Measurements from ENCODE around the gene HMGN1. TPM values are rescaled to one million over a fixed set of nuclear protein-coding genes. Genes with fewer than 3 reads are reported as not detected.

Gene HMGN1, protein sequence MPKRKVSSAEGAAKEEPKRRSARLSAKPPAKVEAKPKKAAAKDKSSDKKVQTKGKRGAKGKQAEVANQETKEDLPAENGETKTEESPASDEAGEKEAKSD
- total RNA-seq: 100 to 1,000 TPM in 1 of 2 donors, 10 to 100 TPM in 1; 77.8 to 111 TPM
- polyA plus RNA-seq: 10 to 100 TPM; 66.6 to 86.0 TPM
- long read RNA-seq, donor 1, transcript HMGN1-204 (6 exons, 1,383 nt): major isoform, 132 of 149 reads
- long read RNA-seq, donor 1, partial matches to known transcripts: 3 of 149 reads
- long read RNA-seq, donor 1, other reads (novel, unspliced or antisense): 6 of 149 reads
- long read RNA-seq, donor 2, transcript HMGN1-204 (6 exons, 1,383 nt): major isoform, 41 of 65 reads
- long read RNA-seq, donor 2, partial matches to known transcripts: 8 of 65 reads
- long read RNA-seq, donor 2, other reads (novel, unspliced or antisense): 12 of 65 reads

DNA sequence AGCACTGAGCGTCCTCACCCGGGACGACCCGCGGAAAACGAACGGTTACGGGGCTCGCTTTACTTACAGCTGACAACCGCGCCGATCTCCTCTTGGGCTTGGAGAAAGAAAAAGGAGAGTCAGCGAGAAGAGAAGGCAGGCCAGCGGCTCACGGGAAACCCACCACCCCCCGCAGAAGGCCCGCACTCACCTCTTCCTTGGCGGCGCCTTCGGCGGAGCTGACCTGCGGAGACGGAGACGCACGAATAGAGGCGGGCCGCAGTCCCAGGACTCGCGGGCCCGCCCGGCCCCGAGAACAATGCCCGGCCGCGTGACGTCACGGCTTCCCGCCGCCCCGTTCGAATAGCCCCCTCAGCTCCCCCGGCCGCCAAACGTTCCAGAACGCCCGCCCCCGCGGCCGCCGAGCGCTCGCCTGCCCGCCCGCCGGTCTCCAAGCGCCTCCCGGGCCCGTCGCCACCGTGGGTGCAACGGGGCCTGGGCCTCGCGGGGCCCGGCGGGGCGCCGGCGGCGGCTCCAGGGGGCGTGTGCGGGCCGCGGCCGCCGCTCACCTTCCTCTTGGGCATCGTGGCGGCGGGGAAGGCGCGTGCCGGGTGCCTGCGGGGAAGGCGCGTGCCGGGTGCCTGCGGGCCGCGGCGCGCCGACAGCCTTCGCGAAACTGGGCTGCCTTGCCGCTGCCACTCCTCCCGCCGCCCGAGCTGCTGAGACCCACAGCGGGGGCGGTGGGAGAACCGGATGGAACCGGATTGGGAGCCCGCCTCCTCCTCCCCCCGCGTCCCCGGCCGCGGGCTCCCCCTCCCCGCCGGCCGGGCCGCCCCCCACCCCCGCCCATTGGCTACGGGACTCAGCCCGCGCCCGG is at the start of gene HMGN1:
Gene HMGN1, minus strand, starts transcription at position 734 of the 856 bp plus-strand sequence. Its CDS starts 171 bp downstream, at position 563.
- ATAC-seq (ENCODE audit: low FRiP score) (peak; percentile 81), DNase-seq (peak; percentile 92 to 94)
- H3K4me1 ChIP-seq (ENCODE audit: control insufficient read depth in 1 of 2, insufficient read depth in 2 of 2, low read length in 2 of 2): peaks cover 0 to 4% of the 10 kb centered on the region in 2 donors
- H3K27me3 ChIP-seq (ENCODE audit: control insufficient read depth in 1 of 2, insufficient read depth in 2 of 2, low read length in 1 of 2): no peaks in the 10 kb centered on the region
- peaks cover 0 to under 1% of the 10 kb centered on the region in 2 donors for H3K36me3 ChIP-seq (ENCODE audit: control insufficient read depth in 1 of 2, insufficient read depth in 2 of 2, low read length in 1 of 2)
- intact Hi-C loops (cut with DNase I): loop anchor here (2.0 kb wide), 3 partner anchors 32 to 36 kb away; partner anchors contain the start of gene BRWD1 (in 1 of the 2)
- H3K4me3 ChIP-seq (ENCODE audit: low read length in 2 of 2): peak within 1 kb of the TSS; percentile 92 to 99
- H3K9me3 ChIP-seq (ENCODE audit: control insufficient read depth, low read length): no peaks in the 10 kb centered on the region
- peak within 1 kb of the TSS; percentile 80 to 88 for H3K27ac ChIP-seq (ENCODE audit: low read depth in 1 of 2, low read length in 2 of 2)
- WGBS, 2 donors: 0 to 1% methylated on average over 59 to 116 of the region's 116 CpGs

DNA sequence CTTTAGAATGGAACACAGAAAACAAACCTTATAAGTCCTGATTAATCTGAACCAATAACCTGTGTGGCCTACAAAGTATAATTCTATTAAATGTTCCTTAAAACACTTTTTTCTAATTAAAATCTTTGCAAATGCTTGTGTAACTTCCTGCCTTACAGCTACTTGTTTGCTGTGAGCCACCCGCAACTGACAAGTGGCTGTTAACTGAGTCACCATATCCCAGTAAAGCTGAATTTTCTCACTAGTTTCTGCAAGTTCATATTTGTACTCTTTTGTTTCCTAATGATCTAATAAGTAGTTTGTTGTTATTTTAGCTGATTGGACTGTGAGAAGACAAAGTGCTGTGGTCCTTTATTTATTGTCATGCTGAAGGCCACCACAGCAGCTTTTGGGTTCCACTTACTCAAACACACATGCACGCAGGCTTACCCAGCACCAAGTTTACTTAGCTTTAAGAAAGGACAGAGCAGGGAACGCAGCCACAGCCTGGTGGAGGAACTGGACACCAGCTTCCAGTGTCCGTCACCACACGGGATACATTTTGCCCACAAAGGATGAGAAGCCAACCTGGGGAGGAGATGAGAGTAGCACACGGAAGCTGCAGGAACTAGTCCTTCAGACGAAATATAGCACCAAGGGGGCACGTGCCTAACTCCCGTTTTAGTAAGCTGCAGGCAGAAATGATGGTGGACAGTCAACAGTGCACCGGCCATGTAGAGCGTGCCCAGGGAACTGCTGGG is 48.9 kb upstream of the HMGN1 start:
- intact Hi-C loops (cut with DNase I): no loop called here
- Histone ChIP-seq H3K36me3 (ENCODE audit: control insufficient read depth in 1 of 2, insufficient read depth in 2 of 2, low read length in 1 of 2) (peaks cover 0 to 5% of the 10 kb centered on the region in 2 donors), H3K4me3 (ENCODE audit: low read length in 2 of 2) (no peak overlapping the region), H3K27ac (ENCODE audit: low read depth in 1 of 2, low read length in 2 of 2) (no peak overlapping the region), H3K4me1 (ENCODE audit: control insufficient read depth in 1 of 2, insufficient read depth in 2 of 2, low read length in 2 of 2) (no peaks in the 10 kb centered on the region), H3K9me3 (ENCODE audit: control insufficient read depth, low read length) (no peaks in the 10 kb centered on the region), H3K27me3 (ENCODE audit: control insufficient read depth in 1 of 2, insufficient read depth in 2 of 2, low read length in 1 of 2) (no peaks in the 10 kb centered on the region)
- ATAC-seq (ENCODE audit: low FRiP score) (no peak), DNase-seq (no peak)
- WGBS, 2 donors: 88 to 94% methylated on average over 11 of the region's 11 CpGs

- Histone ChIP-seq H3K4me1 (ENCODE audit: control insufficient read depth in 1 of 2, insufficient read depth in 2 of 2, low read length in 2 of 2) (no peaks in the 10 kb centered on the region), H3K27ac (ENCODE audit: low read depth in 1 of 2, low read length in 2 of 2) (no peak overlapping the region), H3K36me3 (ENCODE audit: control insufficient read depth in 1 of 2, insufficient read depth in 2 of 2, low read length in 1 of 2) (peaks cover 3 to 13% of the 10 kb centered on the region in 2 donors), H3K4me3 (ENCODE audit: low read length in 2 of 2) (no peak overlapping the region), H3K27me3 (ENCODE audit: control insufficient read depth in 1 of 2, insufficient read depth in 2 of 2, low read length in 1 of 2) (no peaks in the 10 kb centered on the region), H3K9me3 (ENCODE audit: control insufficient read depth, low read length) (no peaks in the 10 kb centered on the region)
- ATAC-seq (ENCODE audit: low FRiP score) (no peak), DNase-seq (no peak)
- WGBS, 2 donors: 75 to 78% methylated on average over 7 of the region's 7 CpGs
- intact Hi-C loops (cut with DNase I): no loop called here
These were observed 44.1 kb upstream of the HMGN1 start for GRCh38 chr21:39392981-39393380.

DNA sequence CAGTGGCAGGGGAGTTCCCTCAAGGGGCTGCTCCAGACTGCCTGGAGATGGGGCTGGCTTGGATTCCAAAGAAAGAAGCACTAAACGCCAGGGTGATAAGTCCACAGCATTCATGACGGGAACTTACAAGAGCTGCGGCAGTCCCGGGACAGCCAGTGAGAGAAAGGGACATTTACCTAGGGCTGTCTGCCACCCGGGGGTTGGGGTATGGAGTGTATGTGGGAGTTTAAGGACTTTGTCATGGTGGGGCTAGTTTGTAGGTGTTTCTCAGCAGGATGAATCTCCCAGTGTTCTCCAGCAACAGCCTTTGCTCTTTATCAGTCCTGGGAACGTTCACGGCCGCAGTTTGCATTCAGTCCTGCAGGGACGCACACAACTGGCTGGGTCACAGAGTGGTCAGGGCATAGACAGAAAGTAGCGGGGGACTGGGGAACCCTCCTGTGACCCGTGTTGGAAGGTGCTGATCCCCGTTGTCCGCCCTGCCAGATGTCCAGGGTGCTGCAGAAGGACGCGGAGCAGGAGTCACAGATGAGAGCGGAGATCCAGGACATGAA is 41.4 kb upstream of the HMGN1 start:
- H3K4me3 ChIP-seq (ENCODE audit: low read length in 2 of 2): no peak overlapping the region
- H3K27me3 ChIP-seq (ENCODE audit: control insufficient read depth in 1 of 2, insufficient read depth in 2 of 2, low read length in 1 of 2): no peaks in the 10 kb centered on the region
- no peaks in the 10 kb centered on the region for H3K4me1 ChIP-seq (ENCODE audit: control insufficient read depth in 1 of 2, insufficient read depth in 2 of 2, low read length in 2 of 2)
- no peaks in the 10 kb centered on the region for H3K9me3 ChIP-seq (ENCODE audit: control insufficient read depth, low read length)
- no peak overlapping the region for H3K27ac ChIP-seq (ENCODE audit: low read depth in 1 of 2, low read length in 2 of 2)
- peaks cover 3 to 10% of the 10 kb centered on the region in 2 donors for H3K36me3 ChIP-seq (ENCODE audit: control insufficient read depth in 1 of 2, insufficient read depth in 2 of 2, low read length in 1 of 2)
- no peak for ATAC-seq (ENCODE audit: low FRiP score)
- WGBS, 2 donors: 13 to 27% methylated on average over 16 of the region's 16 CpGs
- no peak for DNase-seq
- intact Hi-C loops (cut with DNase I): no loop called here

GRCh38 chr21:39388811-39389155 is 39.9 kb upstream of the HMGN1 start:
- no peaks in the 10 kb centered on the region for H3K27me3 ChIP-seq (ENCODE audit: control insufficient read depth in 1 of 2, insufficient read depth in 2 of 2, low read length in 1 of 2)
- no peak for ATAC-seq (ENCODE audit: low FRiP score)
- 2% methylated on average over 9 to 10 of the region's 10 CpGs for WGBS, 2 donors
- no peak for DNase-seq
- H3K9me3 ChIP-seq (ENCODE audit: control insufficient read depth, low read length): no peaks in the 10 kb centered on the region
- H3K4me1 ChIP-seq (ENCODE audit: control insufficient read depth in 1 of 2, insufficient read depth in 2 of 2, low read length in 2 of 2): no peaks in the 10 kb centered on the region
- intact Hi-C loops (cut with DNase I): loop anchor here (2.0 to 5.0 kb wide), 4 partner anchors 36 to 76 kb away; partner anchors contain the start of genes BRWD1 (in 2 of the 2) and LCA5L (in 1 of the 2)
- no peak overlapping the region for H3K4me3 ChIP-seq (ENCODE audit: low read length in 2 of 2)
- H3K27ac ChIP-seq (ENCODE audit: low read depth in 1 of 2, low read length in 2 of 2): no peak overlapping the region
- H3K36me3 ChIP-seq (ENCODE audit: control insufficient read depth in 1 of 2, insufficient read depth in 2 of 2, low read length in 1 of 2): peaks cover 3 to 10% of the 10 kb centered on the region in 2 donors

DNA sequence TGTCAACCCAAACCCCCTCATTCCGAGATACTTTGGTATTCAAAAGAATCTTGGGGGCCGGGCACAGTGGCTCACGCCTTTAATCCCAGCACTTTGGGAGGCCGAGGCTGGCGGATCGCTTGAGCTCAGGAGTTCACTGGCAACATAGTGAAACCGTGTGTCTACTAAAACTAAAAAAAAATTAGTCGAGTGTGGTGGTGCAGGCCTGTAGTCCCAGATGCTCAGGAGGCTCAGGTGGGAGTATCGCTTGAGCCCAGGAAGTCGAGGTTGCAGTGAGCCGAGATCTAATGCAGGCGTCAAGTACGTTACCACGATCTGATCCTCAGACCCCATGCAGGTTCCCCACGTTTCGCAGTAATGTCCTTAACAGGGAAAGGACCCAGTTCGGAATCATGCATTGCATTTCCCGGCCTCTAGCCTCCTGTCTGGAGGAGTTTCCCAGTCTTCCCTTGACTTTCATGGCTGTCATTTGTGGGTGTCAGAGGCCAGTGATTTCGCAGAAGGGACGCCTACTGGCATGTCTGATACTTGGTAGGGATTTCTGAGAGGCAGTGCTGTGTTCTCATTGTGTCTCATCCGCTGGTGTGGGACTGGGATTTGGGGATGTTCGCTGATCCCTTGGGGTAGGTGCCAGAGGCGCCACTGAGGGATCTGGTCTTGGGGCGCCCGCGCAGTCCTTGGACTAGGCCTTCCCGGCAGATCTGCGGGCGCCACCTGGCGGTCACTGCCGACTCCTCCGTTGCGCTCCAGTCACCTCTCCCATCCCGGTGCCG is 39.3 kb upstream of the HMGN1 start:
- H3K36me3 ChIP-seq (ENCODE audit: control insufficient read depth in 1 of 2, insufficient read depth in 2 of 2, low read length in 1 of 2): peaks cover 3 to 10% of the 10 kb centered on the region in 2 donors
- no peaks in the 10 kb centered on the region for H3K27me3 ChIP-seq (ENCODE audit: control insufficient read depth in 1 of 2, insufficient read depth in 2 of 2, low read length in 1 of 2)
- peak; percentile 95 to 98 for DNase-seq
- peak; percentile 92 for ATAC-seq (ENCODE audit: low FRiP score)
- H3K9me3 ChIP-seq (ENCODE audit: control insufficient read depth, low read length): no peaks in the 10 kb centered on the region
- H3K27ac ChIP-seq (ENCODE audit: low read depth in 1 of 2, low read length in 2 of 2): peak overlapping the region in 1 of 2 donors; percentile 38
- no peaks in the 10 kb centered on the region for H3K4me1 ChIP-seq (ENCODE audit: control insufficient read depth in 1 of 2, insufficient read depth in 2 of 2, low read length in 2 of 2)
- 20 to 23% methylated on average over 35 of the region's 35 CpGs for WGBS, 2 donors
- peak overlapping the region; percentile 29 to 45 for H3K4me3 ChIP-seq (ENCODE audit: low read length in 2 of 2)
- intact Hi-C loops (cut with DNase I): loop anchor here (2.0 to 5.0 kb wide), 4 partner anchors 36 to 76 kb away; partner anchors contain the start of genes BRWD1 (in 2 of the 2) and LCA5L (in 1 of the 2)

GRCh38 chr21:39387461-39388037 is 38.7 kb upstream of the HMGN1 start:
- Histone ChIP-seq H3K9me3 (ENCODE audit: control insufficient read depth, low read length) (no peaks in the 10 kb centered on the region), H3K4me1 (ENCODE audit: control insufficient read depth in 1 of 2, insufficient read depth in 2 of 2, low read length in 2 of 2) (no peaks in the 10 kb centered on the region), H3K27ac (ENCODE audit: low read depth in 1 of 2, low read length in 2 of 2) (no peak overlapping the region), H3K36me3 (ENCODE audit: control insufficient read depth in 1 of 2, insufficient read depth in 2 of 2, low read length in 1 of 2) (peaks cover 3 to 6% of the 10 kb centered on the region in 2 donors), H3K4me3 (ENCODE audit: low read length in 2 of 2) (peak overlapping the region; percentile 29 to 45), H3K27me3 (ENCODE audit: control insufficient read depth in 1 of 2, insufficient read depth in 2 of 2, low read length in 1 of 2) (no peaks in the 10 kb centered on the region)
- ATAC-seq (ENCODE audit: low FRiP score): peak; percentile 87
- intact Hi-C loops (cut with DNase I): loop anchor here (2.0 to 5.0 kb wide), 4 partner anchors 35 to 75 kb away; partner anchors contain the start of genes BRWD1 (in 2 of the 2) and LCA5L (in 1 of the 2)
- 2 to 11% methylated on average over 21 of the region's 21 CpGs for WGBS, 2 donors
- peak; percentile 95 to 98 for DNase-seq
